Islet of Langerhans (tissue), 1 donor: ENCODE measurements around the gene NEK7.
"Not testable (repeated sequence)": the region's sequence is repeated elsewhere in the genome, so short reads cannot be mapped to it uniquely, and the experiment has no call there.

Experiments used
- FAIRE-seq: peaks from one replicate; lab custom pipeline; 2011; peaks lifted over from hg19 to GRCh38; lab: Jason Lieb, UNC

Gene NEK7

DNA sequence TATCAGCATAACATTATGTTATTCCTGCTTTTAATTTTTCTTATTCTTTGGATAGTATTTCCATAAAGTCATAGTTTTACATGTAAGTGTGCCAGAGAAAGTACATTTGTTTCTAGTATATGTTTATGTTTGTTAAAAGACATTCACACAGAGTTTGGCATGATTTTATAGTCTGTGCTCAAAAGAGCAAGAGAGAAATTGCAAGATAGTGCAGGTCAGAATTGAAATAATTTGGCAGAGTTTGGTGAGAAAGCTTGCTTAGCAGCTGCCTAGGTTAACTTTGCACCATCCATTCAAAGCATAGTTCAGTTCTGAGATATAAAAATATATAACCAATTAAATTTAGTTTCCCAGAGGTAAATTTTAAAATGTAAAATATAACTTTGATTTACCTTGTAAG is 17.0 kb downstream of the NEK7 start:
- FAIRE-seq = peak; percentile 45

DNA sequence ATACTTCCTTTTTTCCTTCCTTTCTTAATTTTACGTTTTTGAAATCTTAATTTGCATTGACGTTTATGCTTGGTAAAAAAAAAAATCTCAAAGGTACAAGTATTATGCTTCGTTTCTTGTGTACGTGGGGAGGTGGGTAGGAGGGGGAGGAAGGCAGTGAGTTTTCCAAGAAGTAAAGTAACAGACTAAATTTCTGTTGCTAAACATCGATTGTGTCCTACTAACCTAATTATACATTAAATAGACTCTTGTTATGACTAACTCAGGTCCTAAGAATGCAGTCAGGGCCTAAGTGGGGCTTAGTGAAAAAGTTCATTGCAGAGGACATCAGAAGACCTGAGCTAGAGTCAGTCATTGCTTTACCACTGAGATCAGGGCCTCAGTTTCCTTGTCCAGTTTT is 17.5 kb downstream of the NEK7 start:
- FAIRE-seq = no peak

- peak; percentile 64 for FAIRE-seq
Observed at GRCh38 chr1:198175423-198176170, 18.8 kb downstream of the NEK7 start.

DNA sequence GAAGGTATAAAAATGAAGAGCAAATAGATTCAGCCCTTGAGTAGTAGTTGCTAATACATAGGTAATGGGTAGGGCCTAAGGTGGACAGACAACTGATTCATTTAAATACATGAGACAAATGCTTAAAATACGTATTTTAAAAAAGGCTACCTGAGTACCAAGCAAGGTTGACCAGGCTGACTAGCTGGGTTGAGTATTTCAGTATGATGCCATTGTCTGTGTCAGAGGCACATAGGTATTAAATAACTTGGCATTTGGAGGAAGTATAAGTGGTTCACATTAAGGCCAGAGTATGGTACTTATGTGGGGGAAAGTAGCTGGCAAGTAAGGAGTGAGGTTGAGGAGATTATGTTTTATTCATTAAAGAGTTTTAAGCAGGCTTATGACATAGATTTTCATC is 19.4 kb downstream of the NEK7 start:
- no peak for FAIRE-seq

GRCh38 chr1:198177546-198177945 is 20.7 kb downstream of the NEK7 start:
- no peak for FAIRE-seq

- FAIRE-seq = no peak
Observed at GRCh38 chr1:198178615-198179014, 21.8 kb downstream of the NEK7 start.

- no peak for FAIRE-seq
Observed at GRCh38 chr1:198179556-198179981, 22.8 kb downstream of the NEK7 start.

GRCh38 chr1:198183605-198184004 is 26.8 kb downstream of the NEK7 start:
- FAIRE-seq = no peak

DNA sequence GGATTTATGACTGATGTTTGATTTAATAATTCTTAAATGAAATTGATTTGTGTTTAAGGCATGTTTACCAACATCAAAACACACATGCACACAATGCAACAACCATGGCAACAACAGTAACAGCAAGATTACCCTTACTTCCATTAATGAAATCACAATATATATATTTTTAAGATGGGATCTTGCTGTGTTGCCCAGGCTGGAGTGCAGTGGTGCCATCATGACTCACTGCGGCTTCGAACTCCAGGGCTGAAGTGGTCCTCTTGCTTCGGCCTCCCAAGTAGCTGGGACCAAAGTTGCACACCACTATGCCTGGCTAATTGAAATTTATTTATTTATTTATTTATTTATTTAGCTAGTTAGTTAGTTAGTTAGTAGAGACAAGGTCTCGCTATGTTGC is 27.7 kb downstream of the NEK7 start:
- FAIRE-seq = no peak

DNA sequence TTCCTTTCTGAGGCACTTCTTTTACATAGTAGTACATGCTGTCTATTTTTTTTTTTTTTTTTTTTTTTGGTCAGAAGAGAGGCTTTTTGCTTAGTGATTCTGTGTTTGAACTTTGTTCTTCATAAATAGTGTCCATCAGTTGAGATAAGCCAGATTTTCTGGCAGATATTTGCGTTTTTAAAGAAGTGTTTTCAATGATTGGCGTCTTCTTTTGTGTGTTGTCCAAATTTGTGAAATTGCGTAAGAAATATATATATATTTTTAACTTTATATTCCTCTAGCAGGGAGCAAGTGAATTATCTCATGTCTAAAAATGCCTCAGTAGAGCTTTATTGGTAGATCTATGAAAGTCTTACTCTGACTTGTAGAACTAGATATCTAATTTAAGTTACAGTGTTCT is 28.3 kb downstream of the NEK7 start:
- no peak for FAIRE-seq

DNA sequence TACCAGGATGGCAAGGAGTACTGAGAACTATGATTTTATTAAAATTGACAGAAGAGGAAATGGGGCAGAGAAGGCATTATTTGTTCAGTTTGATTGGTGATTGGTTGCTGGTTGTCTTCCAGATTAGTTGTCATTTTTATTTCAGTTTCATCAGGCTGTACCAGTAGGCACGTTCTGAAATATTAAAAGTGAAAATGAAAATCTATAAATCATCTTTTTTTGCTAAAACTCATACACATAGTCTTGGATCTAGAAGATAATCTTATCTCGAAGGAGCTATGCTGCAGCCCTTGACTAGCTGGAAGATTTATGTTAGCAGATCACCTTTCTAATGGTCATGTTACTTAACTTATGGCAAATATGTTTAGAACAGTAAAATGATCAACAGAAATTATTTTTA is 29.0 kb downstream of the NEK7 start:
- FAIRE-seq = no peak

- no peak for FAIRE-seq
Observed at GRCh38 chr1:198186916-198187580, 30.2 kb downstream of the NEK7 start.

GRCh38 chr1:198187973-198188588 is 31.3 kb downstream of the NEK7 start:
- no peak for FAIRE-seq

DNA sequence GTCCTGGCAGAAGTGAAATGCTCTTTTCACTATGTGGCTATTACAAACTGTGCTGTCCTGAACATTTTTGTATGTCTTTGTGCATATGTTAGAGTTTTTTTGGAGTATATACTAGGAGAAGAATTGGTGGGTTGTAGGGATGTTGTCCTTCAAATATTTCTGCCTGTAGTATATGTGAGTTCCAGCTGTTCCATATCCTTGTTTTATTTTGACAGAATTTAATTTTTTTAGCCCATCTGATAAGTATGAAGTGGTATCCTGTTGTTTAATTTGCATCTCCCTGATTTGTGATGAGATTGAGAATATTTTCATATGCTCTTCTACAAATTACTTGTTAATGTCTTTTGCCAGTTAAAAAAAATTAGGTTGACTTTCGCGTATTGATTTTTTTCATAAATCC is 34.3 kb downstream of the NEK7 start:
- no peak for FAIRE-seq

DNA sequence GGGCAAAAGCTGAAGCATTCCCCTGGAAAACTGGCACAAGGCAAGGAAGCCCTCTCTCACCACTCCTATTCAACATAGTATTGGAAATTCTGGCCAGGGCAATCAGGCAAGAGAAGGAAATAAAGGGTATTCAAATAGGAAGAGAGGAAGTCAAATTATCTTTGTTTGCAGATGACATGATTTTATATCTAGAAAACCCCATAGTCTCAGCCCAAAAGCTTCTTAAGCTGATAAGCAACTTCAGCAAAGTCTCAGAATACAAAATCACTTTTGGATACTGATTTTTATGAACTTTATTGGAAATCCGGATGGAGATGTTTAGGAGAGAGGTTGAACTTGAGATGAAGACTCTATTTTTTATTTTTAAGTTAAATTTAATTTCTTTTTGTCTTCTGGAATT is 37.1 kb downstream of the NEK7 start:
- not testable (repeated sequence) for FAIRE-seq

GRCh38 chr1:198196630-198197029 is 39.8 kb downstream of the NEK7 start:
- FAIRE-seq = no peak

DNA sequence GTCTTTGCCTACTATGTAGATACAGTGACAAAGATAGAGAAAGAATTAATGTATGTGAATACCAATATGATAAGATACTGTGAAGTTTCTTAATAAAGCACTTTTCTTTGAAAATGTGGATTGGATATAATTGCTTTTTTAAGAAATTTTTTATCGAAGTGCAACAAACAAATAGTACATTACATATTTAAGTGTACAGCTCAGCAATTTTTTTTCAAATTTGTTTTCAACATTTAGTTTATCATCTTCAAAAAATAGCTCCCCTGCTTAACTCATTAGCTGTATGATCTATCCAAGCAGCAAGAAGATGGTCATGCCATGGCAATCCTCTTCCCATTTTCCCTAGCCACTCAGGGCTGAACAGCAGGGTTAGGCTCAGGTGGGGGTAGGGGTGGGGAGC is 40.5 kb downstream of the NEK7 start:
- FAIRE-seq = no peak

DNA sequence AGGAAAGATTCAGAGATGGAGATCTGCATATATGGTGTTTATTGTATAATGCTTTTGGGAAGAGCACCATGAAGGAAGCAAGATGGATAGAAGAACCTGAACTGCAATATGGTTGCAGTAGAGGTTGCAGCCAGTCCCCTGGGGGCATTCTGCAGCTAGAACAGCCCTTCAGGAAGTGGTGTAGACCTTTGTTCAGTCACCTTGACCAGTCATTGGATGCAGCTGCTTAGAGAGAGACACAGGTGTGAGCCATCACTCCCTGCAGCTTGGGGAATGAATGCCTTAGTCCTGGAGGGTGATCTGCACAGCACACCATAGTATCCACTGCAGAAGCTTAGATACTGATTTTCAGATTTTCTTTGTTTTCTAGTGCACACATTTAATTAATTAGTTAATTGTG is 42.3 kb downstream of the NEK7 start:
- no peak for FAIRE-seq

GRCh38 chr1:198201956-198202784 is 45.4 kb downstream of the NEK7 start:
- no peak for FAIRE-seq

- no peak for FAIRE-seq
Observed at GRCh38 chr1:198203434-198203833, 46.6 kb downstream of the NEK7 start.

- no peak for FAIRE-seq
Observed at GRCh38 chr1:198205016-198205684, 48.4 kb downstream of the NEK7 start.

DNA sequence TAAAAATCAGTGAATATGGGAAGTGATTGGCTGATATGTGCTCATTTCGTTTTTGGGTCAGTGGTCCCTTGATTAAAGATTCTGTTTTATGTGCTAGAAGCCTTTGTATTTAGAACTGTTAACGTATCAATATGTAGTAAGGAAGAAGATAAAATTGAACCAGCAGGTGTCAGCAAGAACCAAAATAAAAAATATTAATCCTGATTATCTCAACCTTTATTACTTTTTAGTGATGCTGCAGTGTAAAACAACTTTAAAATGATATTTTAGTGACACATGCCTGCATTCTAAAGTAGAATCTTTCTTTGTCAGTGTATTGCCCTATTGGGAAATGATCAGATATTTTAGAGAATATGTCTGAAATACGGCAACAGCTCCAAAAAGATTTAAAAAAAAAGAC is 49.5 kb downstream of the NEK7 start:
- FAIRE-seq = no peak
